ENCODE data around the gene PTGFR. TPM values are rescaled to one million over a fixed set of nuclear protein-coding genes. Genes with fewer than 3 reads are reported as not detected.

Gene PTGFR
- total RNA-seq, 2 experiments from 2014 or later, result not detected

- H3K4me1 Mint-ChIP-seq, result no peaks in the 10 kb centered on the region
- H3K27ac Mint-ChIP-seq, result no peak overlapping the region
- DNase-seq (no peak), ATAC-seq (no peak)
- H3K36me3 Mint-ChIP-seq, result no peaks in the 10 kb centered on the region
- no peaks in the 10 kb centered on the region for H3K9me3 Mint-ChIP-seq (ENCODE audit: low read depth)
- CTCF ChIA-PET, result no interaction called here
- H3K4me3 Mint-ChIP-seq, result no peak overlapping the region
- peaks cover 32% of the 10 kb centered on the region for H3K27me3 Mint-ChIP-seq
These were observed 1.7 kb downstream of the PTGFR start for GRCh38 chr1:78492386-78492950.

DNA sequence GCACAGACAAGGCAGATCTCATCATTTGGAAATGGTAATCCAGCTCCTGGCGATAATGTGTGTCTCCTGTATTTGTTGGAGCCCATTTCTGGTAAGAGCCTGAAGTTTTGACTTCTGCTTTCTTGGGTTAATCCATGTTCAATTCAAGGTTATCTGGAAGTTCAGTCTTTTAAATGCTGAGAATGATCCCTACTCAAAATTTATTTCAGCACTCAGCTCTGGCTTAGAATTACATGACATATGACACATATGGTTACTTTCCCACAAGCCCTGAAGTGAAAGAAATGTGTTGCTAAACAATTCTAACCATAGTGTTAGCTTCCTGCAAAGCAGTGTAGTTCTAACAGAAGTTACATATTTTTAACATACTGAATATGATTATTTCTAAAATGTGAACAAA is 2.7 kb downstream of the PTGFR start:
- no peak for ATAC-seq
- Mint-ChIP-seq H3K4me1 (no peaks in the 10 kb centered on the region), H3K4me3 (no peak overlapping the region), H3K27ac (no peak overlapping the region), H3K36me3 (no peaks in the 10 kb centered on the region), H3K27me3 (peaks cover 32% of the 10 kb centered on the region), H3K9me3 (ENCODE audit: low read depth) (no peaks in the 10 kb centered on the region)
- CTCF ChIA-PET, result no interaction called here
- DNase-seq, result no peak

- H3K4me3 Mint-ChIP-seq, result no peak overlapping the region
- no peaks in the 10 kb centered on the region for H3K36me3 Mint-ChIP-seq
These were observed 6.4 kb downstream of the PTGFR start for GRCh38 chr1:78497201-78497600.

GRCh38 chr1:78500529-78500928 is 9.8 kb downstream of the PTGFR start:
- no peak overlapping the region for H3K4me3 Mint-ChIP-seq
- no peak overlapping the region for H3K27ac Mint-ChIP-seq
- H3K9me3 Mint-ChIP-seq (ENCODE audit: low read depth), result no peaks in the 10 kb centered on the region
- ATAC-seq, result no peak
- H3K27me3 Mint-ChIP-seq, result no peaks in the 10 kb centered on the region
- CTCF ChIA-PET, result no interaction called here
- DNase-seq, result no peak
- H3K36me3 Mint-ChIP-seq, result no peaks in the 10 kb centered on the region
- no peaks in the 10 kb centered on the region for H3K4me1 Mint-ChIP-seq

More at GRCh38 chr1:78497201-78497600, 6.4 kb downstream of the PTGFR start:
- DNase-seq (no peak), ATAC-seq (no peak)
- Mint-ChIP-seq H3K9me3 (ENCODE audit: low read depth) (no peaks in the 10 kb centered on the region), H3K4me1 (no peaks in the 10 kb centered on the region), H3K27me3 (peaks cover 6% of the 10 kb centered on the region), H3K27ac (no peak overlapping the region)
- CTCF ChIA-PET, result no interaction called here

DNA sequence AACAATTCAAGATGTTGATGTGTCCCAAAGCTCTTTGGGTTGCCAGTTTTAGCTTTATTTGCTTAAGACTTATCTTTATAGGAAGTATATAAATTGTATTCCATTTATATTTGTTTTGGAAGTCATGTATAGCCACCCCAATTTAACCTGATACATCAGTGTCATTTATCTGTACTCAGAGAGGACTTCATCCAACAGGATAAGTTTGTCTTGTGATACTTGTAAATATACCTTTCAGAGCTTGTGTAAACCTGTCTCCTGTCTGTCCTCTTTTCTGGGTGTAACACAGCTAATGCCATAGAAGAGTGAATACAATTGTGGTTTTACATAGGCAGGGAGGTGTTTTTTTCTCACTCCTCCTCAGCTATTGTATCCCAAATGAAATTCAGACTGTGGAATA is 10.4 kb downstream of the PTGFR start:
- H3K4me3 Mint-ChIP-seq, result no peak overlapping the region
- no peaks in the 10 kb centered on the region for H3K27me3 Mint-ChIP-seq
- DNase-seq, result no peak
- no peak for ATAC-seq
- CTCF ChIA-PET, result no interaction called here
- H3K36me3 Mint-ChIP-seq, result no peaks in the 10 kb centered on the region
- no peaks in the 10 kb centered on the region for H3K9me3 Mint-ChIP-seq (ENCODE audit: low read depth)
- H3K27ac Mint-ChIP-seq, result no peak overlapping the region
- H3K4me1 Mint-ChIP-seq, result no peaks in the 10 kb centered on the region

DNA sequence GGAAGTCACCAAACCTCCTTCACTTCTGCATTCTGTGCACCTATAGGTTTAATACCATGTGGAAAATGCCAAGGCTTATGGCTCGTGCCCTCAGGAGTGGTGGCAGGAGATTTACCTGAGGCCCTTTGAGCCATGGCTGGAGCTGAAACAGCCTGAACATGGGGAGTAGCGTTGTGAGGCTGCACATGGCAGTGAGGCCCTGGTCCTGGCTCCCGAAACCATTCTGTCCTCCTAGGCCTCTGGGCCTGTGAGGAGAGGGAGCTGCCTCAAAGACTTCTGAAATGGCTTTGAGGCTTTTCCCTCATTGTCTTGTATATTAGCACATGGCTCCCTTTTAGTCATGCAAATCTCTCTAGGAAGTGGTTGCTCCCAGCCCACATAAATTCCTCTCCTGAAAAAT is 20.6 kb downstream of the PTGFR start:
- ATAC-seq (no peak), DNase-seq (no peak)
- CTCF ChIA-PET, result no interaction called here
- H3K9me3 Mint-ChIP-seq (ENCODE audit: low read depth), result peaks cover 16% of the 10 kb centered on the region
- no peak overlapping the region for H3K27ac Mint-ChIP-seq
- no peaks in the 10 kb centered on the region for H3K27me3 Mint-ChIP-seq
- H3K4me3 Mint-ChIP-seq, result no peak overlapping the region
- H3K4me1 Mint-ChIP-seq, result no peaks in the 10 kb centered on the region
- no peaks in the 10 kb centered on the region for H3K36me3 Mint-ChIP-seq

DNA sequence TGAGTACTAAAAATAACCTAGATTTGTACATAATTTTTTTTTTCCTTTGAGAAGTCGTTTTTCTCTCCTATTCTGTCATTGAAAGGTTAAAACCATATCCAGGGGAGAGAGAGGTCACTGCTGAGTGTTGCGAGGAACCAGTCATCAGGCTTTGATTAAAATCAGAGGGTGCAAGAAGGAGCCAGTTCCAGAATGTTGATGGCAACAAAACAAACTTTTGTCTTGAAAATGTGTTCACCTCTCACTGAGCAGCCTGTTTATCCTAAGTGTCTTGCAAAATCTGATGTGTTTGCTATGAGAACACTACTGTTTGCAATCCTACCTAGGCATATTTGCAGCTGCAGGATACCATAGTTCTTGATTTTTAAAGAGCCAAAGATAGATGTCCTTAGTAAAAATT is 25.9 kb downstream of the PTGFR start:
- H3K4me1 Mint-ChIP-seq, result no peaks in the 10 kb centered on the region
- H3K36me3 Mint-ChIP-seq, result no peaks in the 10 kb centered on the region
- ATAC-seq, result no peak
- no peaks in the 10 kb centered on the region for H3K27me3 Mint-ChIP-seq
- CTCF ChIA-PET, result no interaction called here
- DNase-seq, result no peak
- H3K27ac Mint-ChIP-seq, result no peak overlapping the region
- H3K9me3 Mint-ChIP-seq (ENCODE audit: low read depth), result peaks cover 12% of the 10 kb centered on the region
- H3K4me3 Mint-ChIP-seq, result no peak overlapping the region

DNA sequence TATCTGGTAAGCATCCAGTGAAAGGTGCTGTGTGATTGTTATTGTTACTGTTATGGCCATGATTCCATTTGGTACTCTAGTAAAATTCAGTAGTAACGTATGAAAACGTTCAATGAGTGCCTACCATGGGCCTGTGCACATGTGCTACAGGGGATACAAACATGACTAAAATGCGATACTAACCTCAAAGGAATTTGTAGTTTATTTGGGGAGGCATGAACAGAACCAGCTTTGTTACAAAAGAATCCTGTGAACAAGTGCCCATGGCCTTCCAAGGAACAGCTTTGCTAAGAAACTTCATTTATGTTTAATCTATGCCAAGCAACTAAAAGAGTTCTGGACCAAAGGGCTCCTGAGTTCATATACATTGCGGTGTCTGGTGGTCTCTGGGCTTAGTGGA is 28.7 kb downstream of the PTGFR start:
- CTCF ChIA-PET, result no interaction called here
- DNase-seq (no peak), ATAC-seq (no peak)
- H3K9me3 Mint-ChIP-seq (ENCODE audit: low read depth), result no peaks in the 10 kb centered on the region
- H3K27ac Mint-ChIP-seq, result no peak overlapping the region
- H3K4me3 Mint-ChIP-seq, result no peak overlapping the region
- no peaks in the 10 kb centered on the region for H3K36me3 Mint-ChIP-seq
- H3K4me1 Mint-ChIP-seq, result no peaks in the 10 kb centered on the region
- H3K27me3 Mint-ChIP-seq, result no peaks in the 10 kb centered on the region

DNA sequence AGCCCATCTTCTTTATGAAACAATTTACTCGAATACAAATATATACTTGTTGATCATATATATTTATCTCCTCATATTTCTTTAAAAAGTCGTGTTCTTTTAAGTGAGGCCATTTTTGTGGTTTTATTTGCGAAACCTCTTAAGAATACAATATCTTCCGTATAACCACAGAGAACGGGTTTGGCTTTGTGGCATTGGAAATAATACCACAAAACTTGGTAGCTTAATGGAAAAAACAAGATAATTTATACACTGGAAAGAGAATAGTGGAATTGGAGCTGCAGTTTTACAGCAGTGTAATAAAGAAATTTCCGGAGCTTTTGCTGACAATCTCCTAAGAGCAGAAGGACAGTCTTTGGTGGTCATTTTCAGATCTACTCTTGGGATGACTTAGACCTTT is 29.4 kb downstream of the PTGFR start:
- no peak overlapping the region for H3K27ac Mint-ChIP-seq
- no peaks in the 10 kb centered on the region for H3K4me1 Mint-ChIP-seq
- CTCF ChIA-PET, result no interaction called here
- no peak for ATAC-seq
- H3K27me3 Mint-ChIP-seq, result no peaks in the 10 kb centered on the region
- H3K36me3 Mint-ChIP-seq, result no peaks in the 10 kb centered on the region
- no peak overlapping the region for H3K4me3 Mint-ChIP-seq
- DNase-seq, result no peak
- H3K9me3 Mint-ChIP-seq (ENCODE audit: low read depth), result no peaks in the 10 kb centered on the region

GRCh38 chr1:78520843-78521242 is 30.1 kb downstream of the PTGFR start:
- Mint-ChIP-seq H3K4me1 (no peaks in the 10 kb centered on the region), H3K4me3 (no peak overlapping the region), H3K27me3 (no peaks in the 10 kb centered on the region), H3K9me3 (ENCODE audit: low read depth) (no peaks in the 10 kb centered on the region), H3K36me3 (no peaks in the 10 kb centered on the region), H3K27ac (no peak overlapping the region)
- CTCF ChIA-PET, result no interaction called here
- ATAC-seq, result no peak
- DNase-seq, result no peak

- CTCF ChIA-PET, result no interaction called here
- no peaks in the 10 kb centered on the region for H3K9me3 Mint-ChIP-seq (ENCODE audit: low read depth)
- H3K36me3 Mint-ChIP-seq, result no peaks in the 10 kb centered on the region
- no peak overlapping the region for H3K4me3 Mint-ChIP-seq
- H3K27me3 Mint-ChIP-seq, result no peaks in the 10 kb centered on the region
- ATAC-seq (no peak), DNase-seq (no peak)
- no peaks in the 10 kb centered on the region for H3K4me1 Mint-ChIP-seq
- H3K27ac Mint-ChIP-seq, result no peak overlapping the region
These were observed 31.4 kb downstream of the PTGFR start for GRCh38 chr1:78522136-78522535.

- Mint-ChIP-seq H3K36me3 (no peaks in the 10 kb centered on the region), H3K9me3 (ENCODE audit: low read depth) (no peaks in the 10 kb centered on the region), H3K27ac (no peak overlapping the region), H3K4me1 (no peaks in the 10 kb centered on the region), H3K4me3 (no peak overlapping the region), H3K27me3 (no peaks in the 10 kb centered on the region)
- no peak for ATAC-seq
- no peak for DNase-seq
- CTCF ChIA-PET, result no interaction called here
These were observed 35.7 kb downstream of the PTGFR start for GRCh38 chr1:78526496-78526895.

GRCh38 chr1:78527706-78528105 is 36.9 kb downstream of the PTGFR start:
- no peaks in the 10 kb centered on the region for H3K4me1 Mint-ChIP-seq

DNA sequence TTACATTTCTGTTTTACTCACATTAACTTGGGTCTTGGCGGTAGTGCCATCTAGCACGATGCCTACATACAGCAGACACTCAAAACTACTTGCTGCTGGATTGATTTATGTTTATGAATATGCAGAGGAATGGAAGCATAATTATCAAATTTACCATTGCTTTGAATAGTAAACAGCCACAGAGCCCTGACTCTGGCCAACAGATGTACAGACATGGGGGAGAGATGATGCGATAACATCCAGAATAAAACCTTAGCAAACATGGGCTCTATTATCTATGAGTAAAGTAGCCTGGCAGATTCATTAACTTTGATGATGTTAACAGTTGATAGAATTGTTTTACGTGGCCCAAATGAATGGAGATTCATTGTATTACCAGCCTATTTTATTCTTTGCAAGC is 42.8 kb downstream of the PTGFR start:
- Mint-ChIP-seq H3K4me1 (no peaks in the 10 kb centered on the region), H3K9me3 (ENCODE audit: low read depth) (no peaks in the 10 kb centered on the region), H3K27me3 (peaks cover 4% of the 10 kb centered on the region), H3K36me3 (no peaks in the 10 kb centered on the region), H3K27ac (no peak overlapping the region), H3K4me3 (no peak overlapping the region)
- no peak for DNase-seq
- CTCF ChIA-PET, result no interaction called here
- ATAC-seq, result no peak

More at GRCh38 chr1:78527706-78528105, 36.9 kb downstream of the PTGFR start:
- Mint-ChIP-seq H3K36me3 (no peaks in the 10 kb centered on the region), H3K9me3 (ENCODE audit: low read depth) (no peaks in the 10 kb centered on the region), H3K27me3 (no peaks in the 10 kb centered on the region), H3K4me3 (no peak overlapping the region), H3K27ac (no peak overlapping the region)
- CTCF ChIA-PET, result no interaction called here
- DNase-seq (no peak), ATAC-seq (no peak)

DNA sequence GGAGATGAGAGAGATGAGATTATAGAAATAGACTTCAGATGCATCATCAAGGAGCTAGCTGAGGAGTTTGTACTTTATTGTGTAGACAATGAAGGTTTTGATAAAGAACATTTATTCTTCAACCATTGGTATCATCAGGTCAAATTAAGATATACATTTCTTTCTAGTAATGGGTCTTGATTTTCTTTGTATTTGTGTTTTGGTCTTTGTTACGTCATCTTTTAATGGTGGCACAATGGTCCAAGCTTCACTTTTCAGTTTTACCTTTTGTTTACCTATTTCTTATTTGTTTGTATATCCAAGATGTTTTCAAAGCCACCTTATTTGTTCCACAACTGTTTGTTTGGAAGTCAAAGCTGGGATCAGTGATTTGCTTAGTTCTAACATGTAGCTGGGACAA is 44.5 kb downstream of the PTGFR start:
- no peaks in the 10 kb centered on the region for H3K9me3 Mint-ChIP-seq (ENCODE audit: low read depth)
- H3K27me3 Mint-ChIP-seq, result peaks cover 6% of the 10 kb centered on the region
- H3K36me3 Mint-ChIP-seq, result no peaks in the 10 kb centered on the region
- ATAC-seq, result no peak
- H3K27ac Mint-ChIP-seq, result no peak overlapping the region
- no peak for DNase-seq
- no peaks in the 10 kb centered on the region for H3K4me1 Mint-ChIP-seq
- CTCF ChIA-PET, result no interaction called here
- no peak overlapping the region for H3K4me3 Mint-ChIP-seq
